Measurements from ENCODE around the gene SIGMAR1. TPM values are rescaled to one million over a fixed set of nuclear protein-coding genes. Genes with fewer than 3 reads are reported as not detected.

SIGMAR1 gene
- total RNA-seq, 4 donors from 2014 or later, result 63.5 to 138 (median 111) TPM

DNA sequence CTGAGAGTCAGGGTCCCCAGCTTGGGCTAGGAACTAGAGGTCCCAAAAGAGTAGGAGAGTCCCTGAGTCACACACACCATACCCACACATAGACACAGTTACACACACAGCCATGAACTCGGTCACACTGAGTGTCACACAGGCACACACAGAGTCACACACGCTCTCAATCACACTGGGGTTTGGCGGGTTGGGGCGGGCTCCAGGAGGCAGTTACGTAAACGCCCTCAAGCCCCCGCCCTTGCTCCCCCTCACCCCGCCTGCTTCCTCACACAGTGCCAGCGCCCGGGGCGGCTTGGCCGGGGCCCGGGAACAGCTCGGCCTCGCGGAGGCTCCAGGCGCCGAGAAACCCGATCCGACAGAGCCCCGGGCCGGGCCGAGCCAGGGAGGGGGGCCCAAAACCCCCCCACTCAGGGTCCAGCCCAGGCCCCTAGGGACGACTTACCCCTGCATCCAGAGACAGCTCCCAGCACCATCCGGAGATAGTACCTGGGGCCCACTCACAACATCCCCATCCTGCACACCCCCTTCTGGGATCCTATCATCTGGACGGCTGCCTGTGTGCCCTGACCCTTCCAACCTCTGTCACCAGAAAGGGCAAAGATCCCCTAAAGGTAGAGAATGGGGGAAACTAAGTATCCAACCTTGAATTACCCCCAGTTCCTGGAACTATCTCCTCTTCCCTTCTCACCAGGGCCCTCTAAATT, 44.5 kb downstream of the SIGMAR1 start:
- peak in 1 of 3 donors; percentile 64 for DNase-seq
- H3K36me3 ChIP-seq, result no peaks in the 10 kb centered on the region
- peak overlapping the region in 1 of 4 donors; percentile 55 for H3K27ac ChIP-seq

GRCh38 chr9:34591917-34592866, 45.4 kb downstream of the SIGMAR1 start:
- Histone ChIP-seq H3K27ac (no peak overlapping the region), H3K9me3 (no peaks in the 10 kb centered on the region), H3K27me3 (peaks cover 0 to 24% of the 10 kb centered on the region in 2 donors), H3K36me3 (no peaks in the 10 kb centered on the region), H3K4me1 (peaks cover 0 to 49% (median 23%) of the 10 kb centered on the region in 4 donors), H3K4me3 (peak overlapping the region in 1 of 4 donors; percentile 45)
- no peak for DNase-seq
- TF ChIP-seq POLR2A (IDR thresholded peaks at IDR 0.05), result no peak
- TF ChIP-seq, protein P1, sequence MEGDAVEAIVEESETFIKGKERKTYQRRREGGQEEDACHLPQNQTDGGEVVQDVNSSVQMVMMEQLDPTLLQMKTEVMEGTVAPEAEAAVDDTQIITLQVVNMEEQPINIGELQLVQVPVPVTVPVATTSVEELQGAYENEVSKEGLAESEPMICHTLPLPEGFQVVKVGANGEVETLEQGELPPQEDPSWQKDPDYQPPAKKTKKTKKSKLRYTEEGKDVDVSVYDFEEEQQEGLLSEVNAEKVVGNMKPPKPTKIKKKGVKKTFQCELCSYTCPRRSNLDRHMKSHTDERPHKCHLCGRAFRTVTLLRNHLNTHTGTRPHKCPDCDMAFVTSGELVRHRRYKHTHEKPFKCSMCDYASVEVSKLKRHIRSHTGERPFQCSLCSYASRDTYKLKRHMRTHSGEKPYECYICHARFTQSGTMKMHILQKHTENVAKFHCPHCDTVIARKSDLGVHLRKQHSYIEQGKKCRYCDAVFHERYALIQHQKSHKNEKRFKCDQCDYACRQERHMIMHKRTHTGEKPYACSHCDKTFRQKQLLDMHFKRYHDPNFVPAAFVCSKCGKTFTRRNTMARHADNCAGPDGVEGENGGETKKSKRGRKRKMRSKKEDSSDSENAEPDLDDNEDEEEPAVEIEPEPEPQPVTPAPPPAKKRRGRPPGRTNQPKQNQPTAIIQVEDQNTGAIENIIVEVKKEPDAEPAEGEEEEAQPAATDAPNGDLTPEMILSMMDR (IDR thresholded peaks at IDR 0.05), result no peak

More for the DNA sequence above, 44.5 kb downstream of the SIGMAR1 start:
- Histone ChIP-seq H3K9me3 (no peaks in the 10 kb centered on the region), H3K4me1 (peaks cover 0 to 49% (median 23%) of the 10 kb centered on the region in 4 donors), H3K27me3 (peaks cover 0 to 18% of the 10 kb centered on the region in 2 donors), H3K4me3 (no peak overlapping the region)
- TF ChIP-seq, protein P1 (IDR thresholded peaks at IDR 0.05), result no peak
- TF ChIP-seq POLR2A (IDR thresholded peaks at IDR 0.05), result no peak

DNA sequence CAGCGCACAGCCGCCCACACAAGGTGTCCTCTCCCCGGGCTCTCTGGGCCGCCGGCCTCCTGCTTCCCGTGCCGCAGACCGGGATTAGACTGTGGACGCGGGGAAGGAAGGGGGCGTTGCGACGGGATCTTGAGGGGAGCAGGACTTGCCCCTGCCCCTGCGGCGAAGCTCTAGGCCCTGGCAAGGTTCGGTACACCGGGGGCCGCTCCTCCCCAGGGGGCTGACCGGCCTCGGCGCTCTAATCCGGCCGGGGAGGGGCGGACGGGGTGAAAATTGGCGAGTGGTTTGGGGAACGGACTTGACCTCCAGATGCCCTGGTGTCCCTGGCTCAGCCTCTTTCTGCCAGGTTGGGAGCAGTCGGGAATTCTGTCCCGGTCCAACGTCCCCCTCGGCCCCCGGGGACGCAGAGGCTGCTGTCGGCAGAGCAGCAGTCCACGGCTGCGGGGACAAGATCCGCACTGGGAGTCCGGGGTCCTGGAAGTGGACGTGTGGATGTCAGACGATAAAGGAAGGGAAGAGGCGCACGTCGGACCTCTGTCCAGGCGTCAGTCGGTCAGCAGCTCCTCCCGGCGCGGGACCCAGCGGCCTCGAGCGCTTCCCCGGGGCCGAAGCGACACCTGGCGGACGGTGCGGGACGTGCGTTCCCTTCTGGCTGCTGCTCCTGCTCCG, 46.2 kb downstream of the SIGMAR1 start:
- peak; percentile 67 to 93 (median 92) for DNase-seq
- Histone ChIP-seq H3K27me3 (peaks cover 0 to 24% of the 10 kb centered on the region in 2 donors), H3K4me1 (peaks cover 0 to 49% (median 23%) of the 10 kb centered on the region in 4 donors), H3K27ac (peak overlapping the region in 2 of 4 donors; percentile 43 to 74), H3K4me3 (peak overlapping the region; percentile 13 to 66 (median 45)), H3K9me3 (no peaks in the 10 kb centered on the region), H3K36me3 (no peaks in the 10 kb centered on the region)
- TF ChIP-seq POLR2A (IDR thresholded peaks at IDR 0.05), result no peak
- TF ChIP-seq, protein P1 (IDR thresholded peaks at IDR 0.05), result peak; percentile 73 to 97 (median 94)

- Histone ChIP-seq H3K4me3 (peak overlapping the region; percentile 28 to 66 (median 56)), H3K27me3 (peaks cover 0 to 28% of the 10 kb centered on the region in 2 donors), H3K9me3 (no peaks in the 10 kb centered on the region), H3K27ac (peak overlapping the region in 3 of 4 donors; percentile 19 to 74 (median 43)), H3K4me1 (peaks cover 0 to 49% (median 23%) of the 10 kb centered on the region in 4 donors), H3K36me3 (no peaks in the 10 kb centered on the region)
- DNase-seq, result peak in 2 of 3 donors; percentile 76 to 79
- peak in 1 of 2 donors; percentile 35 for TF ChIP-seq POLR2A (IDR thresholded peaks at IDR 0.05)
- TF ChIP-seq, protein P1 (IDR thresholded peaks at IDR 0.05), result no peak
Measured at GRCh38 chr9:34590381-34591247, 47.0 kb downstream of the SIGMAR1 start.
